ENCODE measurements around the gene SSBP2.

DNA sequence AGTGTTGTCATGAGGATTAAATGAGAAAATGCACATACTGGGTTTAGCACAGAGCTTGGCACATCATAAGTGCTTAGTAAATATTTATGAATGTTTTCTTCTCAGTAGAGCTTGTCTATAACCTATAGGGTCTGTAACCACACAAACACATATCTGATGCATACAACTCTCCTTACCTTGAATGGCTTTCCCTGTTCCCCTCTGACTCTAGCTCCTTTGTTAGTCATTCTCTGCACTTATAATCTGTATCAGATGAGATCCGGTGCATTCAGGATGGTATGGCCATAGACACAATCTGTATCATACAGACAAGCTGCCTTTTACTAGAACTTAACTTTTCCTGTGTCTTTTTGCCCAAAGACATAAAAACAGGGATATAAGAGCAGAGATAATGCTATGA lies 11.1 kb upstream of the SSBP2 start:
- TF ChIP-seq, protein P1, sequence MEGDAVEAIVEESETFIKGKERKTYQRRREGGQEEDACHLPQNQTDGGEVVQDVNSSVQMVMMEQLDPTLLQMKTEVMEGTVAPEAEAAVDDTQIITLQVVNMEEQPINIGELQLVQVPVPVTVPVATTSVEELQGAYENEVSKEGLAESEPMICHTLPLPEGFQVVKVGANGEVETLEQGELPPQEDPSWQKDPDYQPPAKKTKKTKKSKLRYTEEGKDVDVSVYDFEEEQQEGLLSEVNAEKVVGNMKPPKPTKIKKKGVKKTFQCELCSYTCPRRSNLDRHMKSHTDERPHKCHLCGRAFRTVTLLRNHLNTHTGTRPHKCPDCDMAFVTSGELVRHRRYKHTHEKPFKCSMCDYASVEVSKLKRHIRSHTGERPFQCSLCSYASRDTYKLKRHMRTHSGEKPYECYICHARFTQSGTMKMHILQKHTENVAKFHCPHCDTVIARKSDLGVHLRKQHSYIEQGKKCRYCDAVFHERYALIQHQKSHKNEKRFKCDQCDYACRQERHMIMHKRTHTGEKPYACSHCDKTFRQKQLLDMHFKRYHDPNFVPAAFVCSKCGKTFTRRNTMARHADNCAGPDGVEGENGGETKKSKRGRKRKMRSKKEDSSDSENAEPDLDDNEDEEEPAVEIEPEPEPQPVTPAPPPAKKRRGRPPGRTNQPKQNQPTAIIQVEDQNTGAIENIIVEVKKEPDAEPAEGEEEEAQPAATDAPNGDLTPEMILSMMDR (IDR thresholded peaks at IDR 0.05; ENCODE audit: insufficient read depth, low read length) = no peak
- no peak for TF ChIP-seq POLR2AphosphoS5 (IDR thresholded peaks at IDR 0.05; ENCODE audit: low read depth)
- TF ChIP-seq REST (IDR thresholded peaks at IDR 0.05; ENCODE audit: insufficient replicate concordance, low read depth) = no peak

All from HL-60 (cell line).